HFFc6 (cell line): Measurements from ENCODE around the gene ALK. TPM values are rescaled to one million over a fixed set of nuclear protein-coding genes. Genes with fewer than 3 reads are reported as not detected.

Experiments
- DNase-seq: peaks from one replicate; pipeline ENCODE4 v3.0.0-alpha.2; 2018
- H3K27ac Mint-ChIP-seq: 2 replicates; pipeline ENCODE4 v1.8.0; 2020; ENCODE audit warnings: mild to moderate bottlenecking, mixed read lengths
- H3K27me3 Mint-ChIP-seq: 2 replicates; pipeline ENCODE4 v1.8.0; 2021; ENCODE audit warnings: mild to moderate bottlenecking, moderate library complexity, mixed read lengths; ENCODE audit not compliant: insufficient read depth
- H3K36me3 Mint-ChIP-seq: 2 replicates; pipeline ENCODE4 v1.8.0; 2021; ENCODE audit warnings: low read depth, mixed read lengths
- H3K4me1 Mint-ChIP-seq: 2 replicates; pipeline ENCODE4 v1.8.0; 2020; ENCODE audit warnings: low read depth, mixed read lengths
- H3K4me3 Mint-ChIP-seq: 2 replicates; pipeline ENCODE4 v1.8.0; 2020; ENCODE audit warnings: mild to moderate bottlenecking, moderate library complexity, mixed read lengths
- H3K9me3 Mint-ChIP-seq: 2 replicates; pipeline ENCODE4 v1.8.0; 2020; ENCODE audit warnings: mild to moderate bottlenecking, mixed read lengths
- total RNA-seq, 6 experiments: library from RNA; stranded (reverse); fragmentation: NEBNext Ultra II Directional; extraction: Animal tissue kit (Norgen Biotek cat#: 25700); gene quantifications; 2 replicates in 1 of 6; 3 replicates in 5 of 6; pipeline ENCODE4 v1.2.3, GENCODE V29; 2021
- TF ChIP-seq, protein P1 (sequence below): fragments of 200-600 bp; sonication (generic); IDR thresholded peaks from 2 replicates; pipeline ENCODE4 v1.5.0; 2021; ENCODE audit warnings: antibody characterized with exemption, mild to moderate bottlenecking

The ALK gene
- total RNA-seq, 6 experiments from 2014 or later: not detected

DNA sequence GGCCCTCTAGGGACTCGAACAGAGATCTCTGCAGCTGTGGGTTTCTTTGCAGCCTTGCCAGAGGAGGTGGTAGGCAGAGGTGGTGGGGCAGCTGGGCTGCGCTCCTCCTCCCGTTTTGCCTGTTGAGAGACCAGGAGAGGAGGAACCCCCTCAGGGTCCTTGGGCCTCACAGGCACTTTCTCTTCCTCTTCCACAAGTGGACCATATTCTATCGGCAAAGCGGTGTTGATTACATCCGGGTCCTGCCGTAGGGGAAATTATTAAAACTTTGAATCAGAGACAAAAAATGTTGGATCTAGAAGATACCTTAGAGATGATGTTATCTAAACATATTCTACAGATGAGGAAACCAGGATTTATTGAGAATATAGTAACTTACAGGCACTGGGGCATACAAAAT lies 727.7 kb downstream of the ALK start:
- TF ChIP-seq, protein P1, sequence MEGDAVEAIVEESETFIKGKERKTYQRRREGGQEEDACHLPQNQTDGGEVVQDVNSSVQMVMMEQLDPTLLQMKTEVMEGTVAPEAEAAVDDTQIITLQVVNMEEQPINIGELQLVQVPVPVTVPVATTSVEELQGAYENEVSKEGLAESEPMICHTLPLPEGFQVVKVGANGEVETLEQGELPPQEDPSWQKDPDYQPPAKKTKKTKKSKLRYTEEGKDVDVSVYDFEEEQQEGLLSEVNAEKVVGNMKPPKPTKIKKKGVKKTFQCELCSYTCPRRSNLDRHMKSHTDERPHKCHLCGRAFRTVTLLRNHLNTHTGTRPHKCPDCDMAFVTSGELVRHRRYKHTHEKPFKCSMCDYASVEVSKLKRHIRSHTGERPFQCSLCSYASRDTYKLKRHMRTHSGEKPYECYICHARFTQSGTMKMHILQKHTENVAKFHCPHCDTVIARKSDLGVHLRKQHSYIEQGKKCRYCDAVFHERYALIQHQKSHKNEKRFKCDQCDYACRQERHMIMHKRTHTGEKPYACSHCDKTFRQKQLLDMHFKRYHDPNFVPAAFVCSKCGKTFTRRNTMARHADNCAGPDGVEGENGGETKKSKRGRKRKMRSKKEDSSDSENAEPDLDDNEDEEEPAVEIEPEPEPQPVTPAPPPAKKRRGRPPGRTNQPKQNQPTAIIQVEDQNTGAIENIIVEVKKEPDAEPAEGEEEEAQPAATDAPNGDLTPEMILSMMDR: no peak
- Mint-ChIP-seq H3K27ac (no peak overlapping the region), H3K4me1 (peaks cover 50% of the 10 kb centered on the region), H3K36me3 (0 out of 2 replicates have a peak, but pooled peaks cover 5% of the 10 kb centered on the region), H3K27me3 (no peaks in the 10 kb centered on the region; the same call in 1 of the 2 replicates), H3K4me3 (no peak overlapping the region), H3K9me3 (no peaks in the 10 kb centered on the region)
- no peak for DNase-seq

DNA sequence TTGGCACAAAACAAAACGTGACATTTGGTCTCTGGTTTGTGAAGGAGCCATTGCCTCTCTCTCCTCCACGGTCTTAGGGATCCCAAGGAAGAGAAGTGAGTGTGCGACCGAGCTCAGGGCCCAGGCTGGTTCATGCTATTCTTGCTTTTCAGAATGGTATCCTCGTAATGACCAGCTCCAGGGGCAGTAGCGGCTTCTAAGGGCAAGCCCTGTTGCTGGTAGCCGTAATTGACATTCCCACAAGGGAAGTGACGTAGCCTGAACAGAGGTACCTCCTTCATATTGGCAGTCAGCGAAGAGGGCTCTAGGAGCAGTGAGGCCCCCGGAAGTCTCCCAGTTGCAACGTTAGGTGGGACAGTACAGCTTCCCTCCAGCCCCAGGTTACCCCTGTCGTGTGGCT lies 728.3 kb downstream of the ALK start:
- 0 out of 2 replicates have a peak, but pooled peaks cover 5% of the 10 kb centered on the region for H3K36me3 Mint-ChIP-seq
- no peak for DNase-seq
- peaks cover 53% of the 10 kb centered on the region for H3K4me1 Mint-ChIP-seq
- TF ChIP-seq, protein P1: no peak
- peak overlapping the region; percentile 25; the same call in 1 of the 2 replicates for H3K27ac Mint-ChIP-seq
- H3K4me3 Mint-ChIP-seq: no peak overlapping the region
- no peaks in the 10 kb centered on the region for H3K9me3 Mint-ChIP-seq
- H3K27me3 Mint-ChIP-seq: no peaks in the 10 kb centered on the region; the same call in 1 of the 2 replicates

DNA sequence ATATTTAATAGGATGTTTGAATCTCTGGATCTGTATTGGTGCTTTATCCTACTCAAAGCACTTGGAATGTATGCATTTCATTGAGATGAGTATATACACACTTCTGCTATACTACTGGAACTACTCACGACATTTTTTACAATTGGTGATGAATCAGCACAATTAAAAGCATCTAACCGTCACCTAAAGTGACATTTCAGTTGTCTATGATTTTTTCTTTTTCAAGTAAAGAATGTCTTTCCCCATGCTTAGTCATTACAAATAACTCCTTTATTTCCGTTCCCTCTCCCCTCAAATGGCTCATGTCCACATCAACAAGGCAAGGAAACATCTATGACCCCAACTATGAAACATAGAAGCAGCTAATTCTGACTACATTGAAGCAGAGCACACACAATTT lies 728.9 kb downstream of the ALK start:
- H3K27me3 Mint-ChIP-seq: no peaks in the 10 kb centered on the region; the same call in 1 of the 2 replicates
- H3K36me3 Mint-ChIP-seq: peaks cover 11% of the 10 kb centered on the region
- H3K27ac Mint-ChIP-seq: peak overlapping the region; percentile 25; the same call in 1 of the 2 replicates
- H3K4me3 Mint-ChIP-seq: no peak overlapping the region
- peaks cover 3% of the 10 kb centered on the region for H3K9me3 Mint-ChIP-seq
- H3K4me1 Mint-ChIP-seq: peaks cover 59% of the 10 kb centered on the region
- peak; percentile 74 for DNase-seq
- TF ChIP-seq, protein P1: no peak

DNA sequence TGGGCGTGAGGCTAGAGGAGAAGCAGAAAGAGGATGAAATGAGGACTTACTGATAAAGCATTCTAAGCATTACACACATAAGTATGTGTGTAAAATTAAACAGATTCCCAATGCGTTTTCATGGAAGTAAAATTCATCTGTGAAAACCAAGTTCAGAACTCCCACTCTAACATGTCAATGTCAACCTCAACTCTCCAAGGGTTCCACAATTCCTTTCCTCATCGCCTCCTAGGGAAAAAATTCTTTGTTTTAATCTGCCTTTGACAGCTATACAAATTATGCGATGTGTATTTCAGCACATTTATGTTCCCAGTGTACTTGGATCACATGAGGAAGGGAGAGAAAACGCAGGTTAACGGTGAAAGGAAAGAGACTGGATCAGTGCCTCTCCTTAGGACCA lies 729.6 kb downstream of the ALK start:
- no peak for DNase-seq
- H3K4me1 Mint-ChIP-seq: peaks cover 58% of the 10 kb centered on the region
- no peaks in the 10 kb centered on the region; the same call in 1 of the 2 replicates for H3K27me3 Mint-ChIP-seq
- TF ChIP-seq, protein P1: no peak
- H3K9me3 Mint-ChIP-seq: peaks cover 5% of the 10 kb centered on the region
- no peak overlapping the region for H3K4me3 Mint-ChIP-seq
- H3K36me3 Mint-ChIP-seq: peaks cover 14% of the 10 kb centered on the region
- H3K27ac Mint-ChIP-seq: no peak overlapping the region

DNA sequence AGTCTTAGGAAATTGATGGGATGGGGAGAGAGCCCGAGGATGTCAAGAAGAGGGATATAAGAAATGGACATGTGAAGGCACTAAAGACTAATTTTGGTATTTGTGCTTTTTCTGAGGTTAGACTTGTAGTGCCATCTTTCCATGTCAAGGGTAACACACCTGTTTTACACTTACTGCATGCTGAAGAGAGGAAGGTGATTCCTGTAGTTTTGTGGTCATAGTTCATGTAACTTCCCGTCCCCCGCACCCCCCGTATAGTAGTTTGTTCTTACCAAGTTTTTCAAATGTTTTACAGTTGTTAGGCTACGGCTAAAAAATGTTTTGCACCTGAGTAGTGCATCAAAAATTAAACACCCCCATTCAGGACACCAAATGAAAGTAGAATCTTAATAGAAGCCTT lies 732.3 kb downstream of the ALK start:
- Mint-ChIP-seq H3K27ac (no peak overlapping the region), H3K4me1 (peaks cover 44% of the 10 kb centered on the region), H3K27me3 (no peaks in the 10 kb centered on the region), H3K9me3 (peaks cover 5% of the 10 kb centered on the region), H3K4me3 (no peak overlapping the region), H3K36me3 (peaks cover 27% of the 10 kb centered on the region)
- DNase-seq: no peak
- TF ChIP-seq, protein P1: no peak

DNA sequence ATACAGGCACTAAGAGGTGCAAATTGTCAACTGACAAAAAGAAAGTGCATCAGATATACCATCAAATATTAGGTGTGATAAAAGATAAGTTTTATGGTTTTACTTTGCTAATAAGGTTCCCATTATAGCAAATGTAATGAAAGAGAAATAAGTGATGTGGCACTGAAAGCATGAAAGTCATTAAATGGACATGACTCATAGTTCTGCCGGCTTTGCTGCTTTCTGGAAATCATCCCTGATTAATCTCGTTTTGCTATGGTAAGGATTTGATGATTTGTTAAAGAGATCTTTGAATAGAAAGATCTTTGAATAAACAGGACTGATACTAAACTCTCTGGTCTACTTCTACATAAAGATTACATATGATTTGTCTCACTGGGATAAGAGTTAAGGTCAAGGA lies 733.5 kb downstream of the ALK start:
- DNase-seq: peak; percentile 47
- Mint-ChIP-seq H3K4me1 (peaks cover 40% of the 10 kb centered on the region), H3K36me3 (peaks cover 30% of the 10 kb centered on the region), H3K27ac (peak overlapping the region; percentile 62), H3K9me3 (peaks cover 5% of the 10 kb centered on the region), H3K27me3 (no peaks in the 10 kb centered on the region), H3K4me3 (peak overlapping the region; percentile 40; the same call in 1 of the 2 replicates)
- TF ChIP-seq, protein P1: no peak
